Astrocyte of the cerebellum (primary cell): ENCODE data around the gene DPP6.

Source experiments
- DNase-seq: peaks from one replicate; pipeline ENCODE4 v3.0.0-alpha.2; 2011; ENCODE audit warnings: low read depth
- H3K4me3 ChIP-seq: 2 replicates; pipeline ENCODE4 v1.5.1; 2011; ENCODE audit warnings: mild to moderate bottlenecking, low read depth, low read length, moderate library complexity
- in situ Hi-C: cut with HindIII; loops from 2 replicates; pipeline ENCODE4 v1.10.0; 2017; ENCODE audit warnings: low sequenced_read_pairs
- TF ChIP-seq, protein P1 (sequence below): IDR thresholded peaks from 2 replicates; pipeline ENCODE4 v1.5.1; 2012; ENCODE audit warnings: low read length, low read depth, moderate library complexity, mild to moderate bottlenecking; ENCODE audit errors: missing control alignments

DPP6 gene

DNA sequence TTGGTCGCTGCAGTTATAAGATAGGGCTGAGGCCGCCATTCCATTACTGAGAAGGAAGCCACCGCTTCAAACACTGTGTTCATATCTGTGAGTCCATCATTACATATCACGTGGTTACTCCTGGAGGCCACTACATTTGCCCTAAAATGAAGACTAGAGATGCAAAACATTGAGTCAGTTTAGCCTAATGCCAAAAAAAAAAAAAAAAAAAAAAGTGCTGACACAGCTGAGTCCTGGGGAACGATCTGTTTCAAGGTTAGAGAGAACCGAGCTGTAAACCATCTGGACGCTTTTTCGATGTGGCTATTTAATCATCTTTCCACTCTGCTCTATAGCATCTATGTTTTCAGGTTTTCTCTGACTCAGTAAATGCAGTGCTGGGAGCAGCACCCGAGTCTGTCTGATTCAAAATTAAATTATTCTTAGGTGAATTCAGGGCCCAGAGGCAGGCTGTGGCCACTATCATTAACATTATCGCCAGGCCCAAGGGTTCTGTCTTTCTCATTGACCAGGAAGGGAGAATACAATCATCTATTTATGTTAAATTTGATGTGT lies 501.6 kb downstream of the DPP6 start:
- TF ChIP-seq, protein P1, sequence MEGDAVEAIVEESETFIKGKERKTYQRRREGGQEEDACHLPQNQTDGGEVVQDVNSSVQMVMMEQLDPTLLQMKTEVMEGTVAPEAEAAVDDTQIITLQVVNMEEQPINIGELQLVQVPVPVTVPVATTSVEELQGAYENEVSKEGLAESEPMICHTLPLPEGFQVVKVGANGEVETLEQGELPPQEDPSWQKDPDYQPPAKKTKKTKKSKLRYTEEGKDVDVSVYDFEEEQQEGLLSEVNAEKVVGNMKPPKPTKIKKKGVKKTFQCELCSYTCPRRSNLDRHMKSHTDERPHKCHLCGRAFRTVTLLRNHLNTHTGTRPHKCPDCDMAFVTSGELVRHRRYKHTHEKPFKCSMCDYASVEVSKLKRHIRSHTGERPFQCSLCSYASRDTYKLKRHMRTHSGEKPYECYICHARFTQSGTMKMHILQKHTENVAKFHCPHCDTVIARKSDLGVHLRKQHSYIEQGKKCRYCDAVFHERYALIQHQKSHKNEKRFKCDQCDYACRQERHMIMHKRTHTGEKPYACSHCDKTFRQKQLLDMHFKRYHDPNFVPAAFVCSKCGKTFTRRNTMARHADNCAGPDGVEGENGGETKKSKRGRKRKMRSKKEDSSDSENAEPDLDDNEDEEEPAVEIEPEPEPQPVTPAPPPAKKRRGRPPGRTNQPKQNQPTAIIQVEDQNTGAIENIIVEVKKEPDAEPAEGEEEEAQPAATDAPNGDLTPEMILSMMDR = no peak
- no peak overlapping the region for H3K4me3 ChIP-seq
- in situ Hi-C loops = no loop called here
- DNase-seq = no peak

DNA sequence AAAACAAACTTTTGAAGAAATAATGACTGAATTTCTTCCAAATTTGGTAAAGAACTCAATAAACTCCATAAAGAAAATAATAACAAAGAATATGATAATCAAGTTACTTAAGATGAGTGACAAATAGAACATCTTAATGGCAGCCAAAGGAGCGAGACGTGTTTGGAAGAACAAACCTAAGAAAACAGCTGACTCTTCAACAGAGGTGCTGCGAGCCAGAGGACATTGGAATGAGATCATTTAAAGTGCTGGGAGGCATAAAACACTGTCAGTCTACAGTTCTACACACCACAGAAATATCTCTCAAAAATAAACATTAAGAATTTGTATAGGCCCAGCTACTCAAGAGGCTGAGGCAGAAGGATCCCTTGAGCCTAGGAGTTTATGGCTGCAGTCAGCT lies 507.3 kb downstream of the DPP6 start:
- no peak for DNase-seq
- in situ Hi-C loops = no loop called here

DNA sequence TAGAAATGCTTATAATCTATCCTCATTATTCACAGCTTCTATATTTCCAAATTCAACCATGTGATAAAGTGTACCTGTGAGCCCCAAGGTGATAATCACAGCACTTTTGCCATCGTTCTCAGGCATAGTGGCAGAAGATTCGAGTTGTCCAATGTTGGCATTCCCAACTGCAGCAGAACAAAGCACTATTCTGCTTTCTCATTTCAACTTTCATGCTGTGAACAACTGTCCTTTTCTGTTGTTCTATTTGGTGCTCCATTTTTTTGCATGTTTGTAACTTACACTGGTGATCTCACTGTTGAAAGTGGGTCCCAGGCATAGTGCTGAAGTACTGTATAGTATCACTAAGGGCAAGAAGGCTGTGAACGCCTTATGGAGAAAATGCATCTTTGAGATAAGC lies 512.5 kb downstream of the DPP6 start:
- H3K4me3 ChIP-seq = no peak overlapping the region
- no peak for DNase-seq
- TF ChIP-seq, protein P1 = no peak
- in situ Hi-C loops = no loop called here

More for the DNA sequence above, 507.3 kb downstream of the DPP6 start:
- no peak overlapping the region for H3K4me3 ChIP-seq
- TF ChIP-seq, protein P1 = no peak

DNA sequence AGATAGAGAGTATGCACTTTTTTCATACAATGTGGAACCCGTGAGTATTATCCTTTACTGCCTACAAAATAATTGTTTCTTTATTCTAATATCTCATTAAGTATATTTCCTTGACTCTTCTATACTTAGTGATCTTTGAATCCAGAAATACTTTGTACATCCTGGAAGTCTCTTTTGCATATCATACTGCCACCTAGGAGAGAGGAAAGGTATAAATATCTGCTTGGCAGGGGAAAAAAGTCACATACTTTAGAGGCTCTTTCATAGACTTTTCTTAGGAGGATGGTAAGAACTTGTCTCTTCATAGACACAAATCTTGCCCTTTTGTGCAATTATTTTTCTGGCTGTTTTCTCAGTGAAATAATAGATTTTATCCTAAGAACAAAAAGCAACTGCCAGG lies 514.7 kb downstream of the DPP6 start:
- TF ChIP-seq, protein P1 = no peak
- no peak for DNase-seq
- in situ Hi-C loops = no loop called here
- H3K4me3 ChIP-seq = no peak overlapping the region

DNA sequence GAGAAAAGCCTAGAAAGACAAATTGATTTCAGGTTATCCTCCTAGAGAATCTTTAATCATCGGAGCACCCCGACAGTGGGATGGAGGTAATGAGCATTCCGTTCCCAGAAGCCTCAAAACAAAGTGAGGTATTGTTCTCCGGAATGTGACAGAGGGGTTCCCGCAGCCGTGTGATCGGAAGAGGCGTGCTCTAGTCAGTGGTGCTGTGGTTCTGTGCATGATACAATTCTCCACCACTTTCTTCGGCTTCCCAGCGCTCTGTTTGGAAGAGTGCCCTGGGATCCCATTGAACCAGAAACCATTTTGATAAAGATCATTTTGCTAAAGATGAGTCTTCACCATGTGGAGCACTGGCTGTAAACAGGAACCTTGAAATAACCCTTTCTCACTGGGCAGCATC lies 516.1 kb downstream of the DPP6 start:
- DNase-seq = no peak
- in situ Hi-C loops = no loop called here
- TF ChIP-seq, protein P1 = no peak
- H3K4me3 ChIP-seq = no peak overlapping the region

GRCh38 chr7:154569916-154570315 lies 517.7 kb downstream of the DPP6 start:
- DNase-seq = peak; percentile 3
- TF ChIP-seq, protein P1 = no peak
- in situ Hi-C loops = no loop called here
- H3K4me3 ChIP-seq = no peak overlapping the region
